Trophoblast cell (in vitro differentiated cells and primary cell): ENCODE results near the gene TRIM15.
A peak's percentile ranks its signal among the peaks of the same experiment; 100 is the strongest.

Experiments
- DNase-seq, 2 donors: peaks; one replicate each; pipeline ENCODE4 v3.0.0-alpha.2; 2016
- H2AFZ ChIP-seq: 2 replicates; pipeline ENCODE4 v1.6.1; 2013; ENCODE audit warnings: low read length, moderate library complexity, mild to moderate bottlenecking; ENCODE audit not compliant: insufficient read depth, poor library complexity
- H2AK5ac ChIP-seq: 2 replicates; pipeline ENCODE4 v1.6.1; 2013; ENCODE audit warnings: mild to moderate bottlenecking, low read length
- H2BK120ac ChIP-seq: 2 replicates; pipeline ENCODE4 v1.6.1; 2013; ENCODE audit warnings: low read length, mild to moderate bottlenecking, moderate library complexity; ENCODE audit not compliant: insufficient read depth, poor library complexity
- H2BK12ac ChIP-seq: 2 replicates; pipeline ENCODE4 v1.6.1; 2013; ENCODE audit warnings: mild to moderate bottlenecking, low read length, moderate library complexity
- H2BK5ac ChIP-seq: 2 replicates; pipeline ENCODE4 v1.6.1; 2013; ENCODE audit warnings: low read length, low read depth, moderate library complexity, mild to moderate bottlenecking; ENCODE audit not compliant: poor library complexity
- H3K14ac ChIP-seq: 2 replicates; pipeline ENCODE4 v1.6.1; 2013; ENCODE audit warnings: mild to moderate bottlenecking, low read length
- H3K18ac ChIP-seq: 2 replicates; pipeline ENCODE4 v1.6.1; 2013; ENCODE audit warnings: mild to moderate bottlenecking, low read length
- H3K23ac ChIP-seq: 2 replicates; pipeline ENCODE4 v1.6.1; 2013; ENCODE audit warnings: low read length
- H3K27ac ChIP-seq: 2 replicates; pipeline ENCODE4 v1.5.1; 2013; ENCODE audit warnings: low read depth, mild to moderate bottlenecking, inconsistent platforms, low read length, moderate library complexity
- H3K27me3 ChIP-seq: 2 replicates; pipeline ENCODE4 v1.6.1; 2013; ENCODE audit warnings: inconsistent platforms, mild to moderate bottlenecking, low read length, moderate library complexity; ENCODE audit not compliant: insufficient read depth
- H3K36me3 ChIP-seq, 2 experiments: 1 replicate in 1 of 2; 2 replicates in 1 of 2; pipeline ENCODE4 v1.6.1; 2013; ENCODE audit warnings: low read length in 2 of 2, mild to moderate bottlenecking in 2 of 2, moderate library complexity in 1 of 2; ENCODE audit not compliant: insufficient read depth in 2 of 2, control insufficient read depth in 1 of 2
- H3K4ac ChIP-seq: 2 replicates; pipeline ENCODE4 v1.6.1; 2013; ENCODE audit warnings: low read depth, mild to moderate bottlenecking, low read length, moderate library complexity
- H3K4me1 ChIP-seq, 2 experiments: 1 replicate in 1 of 2; 2 replicates in 1 of 2; pipeline ENCODE4 v1.6.1; 2013; ENCODE audit warnings: low read length in 2 of 2, mild to moderate bottlenecking in 2 of 2, moderate library complexity in 1 of 2; ENCODE audit not compliant: insufficient read depth in 2 of 2, control insufficient read depth in 1 of 2
- H3K4me2 ChIP-seq: 2 replicates; pipeline ENCODE4 v1.6.1; 2013; ENCODE audit warnings: inconsistent platforms, mild to moderate bottlenecking, low read length, moderate library complexity
- H3K4me3 ChIP-seq: 2 replicates; pipeline ENCODE4 v1.5.1; 2013; ENCODE audit warnings: mild to moderate bottlenecking, low read depth, low read length, inconsistent platforms
- H3K79me1 ChIP-seq: one replicate; pipeline ENCODE4 v1.6.1; 2013; ENCODE audit warnings: low read length
- H3K79me2 ChIP-seq: 2 replicates; pipeline ENCODE4 v1.6.1; 2013; ENCODE audit warnings: low read length, mild to moderate bottlenecking; ENCODE audit not compliant: control insufficient read depth, insufficient read depth, poor library complexity
- H3K9ac ChIP-seq: 2 replicates; pipeline ENCODE4 v1.6.1; 2013; ENCODE audit warnings: mild to moderate bottlenecking, low read length
- H3K9me3 ChIP-seq: 2 replicates; pipeline ENCODE4 v1.6.1; 2013; ENCODE audit warnings: low read depth, mild to moderate bottlenecking, control low read depth, inconsistent platforms, low read length; ENCODE audit not compliant: insufficient read depth
- H4K12ac ChIP-seq: 2 replicates; pipeline ENCODE4 v1.6.1; 2013; ENCODE audit warnings: low read depth, mild to moderate bottlenecking, low read length, moderate library complexity
- H4K8ac ChIP-seq: 2 replicates; pipeline ENCODE4 v1.6.1; 2013; ENCODE audit warnings: low read depth, mild to moderate bottlenecking, low read length, moderate library complexity
- H4K91ac ChIP-seq: one replicate; pipeline ENCODE4 v1.6.1; 2013; ENCODE audit warnings: low read depth, mild to moderate bottlenecking, low read length, moderate library complexity
- WGBS: extraction: QIAGEN DNeasy Blood & Tissue Kit; methylation state at CpG from one replicate; pipeline ENCODE4 v1.1.7; 2013; ENCODE audit warnings: missing lambda C conversion rate; ENCODE audit not compliant: insufficient read length, insufficient coverage; ENCODE audit errors: extremely low coverage; 5-methylcytosine and 5-hydroxymethylcytosine counted together

The TRIM15 gene

GRCh38 chr6:30167101-30167500 lies 3.8 kb downstream of the TRIM15 start:
- Histone ChIP-seq H4K12ac (no peak overlapping the region), H3K14ac (no peak overlapping the region), H4K91ac (no peak overlapping the region), H3K27me3 (peaks cover 9% of the 10 kb centered on the region), H3K4me1 (peaks cover 0 to 3% of the 10 kb centered on the region in 2 experiments), H3K4me3 (no peak overlapping the region), H3K4me2 (no peak overlapping the region), H2BK120ac (no peak overlapping the region), H4K8ac (no peak overlapping the region), H3K18ac (no peak overlapping the region), H2AK5ac (no peak overlapping the region), H2BK12ac (no peak overlapping the region), H3K4ac (no peak overlapping the region), H3K36me3 (no peaks in the 10 kb centered on the region), H3K27ac (no peak overlapping the region), H3K9me3 (no peaks in the 10 kb centered on the region), H2BK5ac (no peak overlapping the region), H3K23ac (no peak overlapping the region), H3K79me2 (no peaks in the 10 kb centered on the region), H3K9ac (no peak overlapping the region), H3K79me1 (no peaks in the 10 kb centered on the region), H2AFZ (no peak overlapping the region)
- WGBS, result no CpG with 5 or more reads among the region's 6 CpGs
- DNase-seq, result no peak

- no peak overlapping the region for H2AK5ac ChIP-seq
- H3K9ac ChIP-seq, result no peak overlapping the region
- no peak overlapping the region for H3K27ac ChIP-seq
- H2AFZ ChIP-seq, result no peak overlapping the region
- no peak overlapping the region for H3K4me3 ChIP-seq
- H3K23ac ChIP-seq, result no peak overlapping the region
- no peak overlapping the region for H4K12ac ChIP-seq
- peaks cover 0 to 3% of the 10 kb centered on the region in 2 experiments for H3K4me1 ChIP-seq
- no peak overlapping the region for H3K18ac ChIP-seq
- no peak overlapping the region for H3K4me2 ChIP-seq
- H3K9me3 ChIP-seq, result no peaks in the 10 kb centered on the region
- peaks cover 14% of the 10 kb centered on the region for H3K27me3 ChIP-seq
- no peak overlapping the region for H2BK120ac ChIP-seq
- H3K14ac ChIP-seq, result no peak overlapping the region
- DNase-seq, result no peak
- H3K79me1 ChIP-seq, result no peaks in the 10 kb centered on the region
- no peak overlapping the region for H3K4ac ChIP-seq
- H4K91ac ChIP-seq, result no peak overlapping the region
- H3K79me2 ChIP-seq, result no peaks in the 10 kb centered on the region
- H4K8ac ChIP-seq, result no peak overlapping the region
- WGBS, result no CpG with 5 or more reads among the region's 1 CpG
- no peak overlapping the region for H2BK12ac ChIP-seq
- no peak overlapping the region for H2BK5ac ChIP-seq
- no peaks in the 10 kb centered on the region for H3K36me3 ChIP-seq
Measured at GRCh38 chr6:30168741-30169140, 5.4 kb downstream of the TRIM15 start.

GRCh38 chr6:30169658-30170614 lies 6.6 kb downstream of the TRIM15 start:
- Histone ChIP-seq H2AK5ac (no peak overlapping the region), H4K91ac (no peak overlapping the region), H3K36me3 (no peaks in the 10 kb centered on the region), H3K14ac (no peak overlapping the region), H2BK12ac (no peak overlapping the region), H2BK5ac (no peak overlapping the region), H3K27ac (no peak overlapping the region), H3K4me1 (peaks cover 0 to 3% of the 10 kb centered on the region in 2 experiments), H3K27me3 (peaks cover 14% of the 10 kb centered on the region), H3K79me2 (no peaks in the 10 kb centered on the region), H3K9ac (no peak overlapping the region), H3K4me2 (no peak overlapping the region), H3K23ac (no peak overlapping the region), H2BK120ac (no peak overlapping the region), H3K9me3 (no peaks in the 10 kb centered on the region), H2AFZ (no peak overlapping the region), H4K8ac (no peak overlapping the region), H3K4me3 (no peak overlapping the region), H3K18ac (no peak overlapping the region), H3K4ac (no peak overlapping the region), H3K79me1 (no peaks in the 10 kb centered on the region), H4K12ac (no peak overlapping the region)
- DNase-seq, result peak; percentile 16 to 59
- WGBS, result no CpG with 5 or more reads among the region's 7 CpGs

- Histone ChIP-seq H3K27ac (no peak overlapping the region), H3K27me3 (peaks cover 14% of the 10 kb centered on the region), H2AK5ac (no peak overlapping the region), H4K91ac (no peak overlapping the region), H3K9me3 (no peaks in the 10 kb centered on the region), H2BK12ac (no peak overlapping the region), H3K36me3 (no peaks in the 10 kb centered on the region), H2BK120ac (no peak overlapping the region), H2AFZ (no peak overlapping the region), H3K18ac (no peak overlapping the region), H3K9ac (no peak overlapping the region), H3K4ac (no peak overlapping the region), H3K23ac (no peak overlapping the region), H2BK5ac (no peak overlapping the region), H4K12ac (no peak overlapping the region), H4K8ac (no peak overlapping the region), H3K4me3 (no peak overlapping the region), H3K79me1 (no peaks in the 10 kb centered on the region), H3K4me2 (peak overlapping the region; percentile 42), H3K4me1 (peaks cover 0 to 3% of the 10 kb centered on the region in 2 experiments), H3K14ac (no peak overlapping the region), H3K79me2 (no peaks in the 10 kb centered on the region)
- WGBS, result no CpG with 5 or more reads among the region's 62 CpGs
- DNase-seq, result no peak
Measured at GRCh38 chr6:30171677-30172471, 8.5 kb downstream of the TRIM15 start.
